Fibroblast of lung (primary cell): ENCODE measurements around the gene WTAP.

Experiments
- EZH2 ChIP-seq: IDR thresholded peaks from 2 replicates; pipeline ENCODE4 v1.5.1; 2012; ENCODE audit warnings: low read length, control low read depth, mild to moderate bottlenecking; ENCODE audit errors: missing control alignments
- TF ChIP-seq, protein P1 (sequence below), 2 donors: IDR thresholded peaks in 1 of 2; conservative IDR thresholded peaks in 1 of 2; 1 replicate in 1 of 2; 2 replicates in 1 of 2; pipeline ENCODE4 v1.5.1; 2011 to 2012; ENCODE audit warnings: low read length in 2 of 2, control low read depth in 1 of 2, inconsistent platforms in 1 of 2, low read depth in 1 of 2, mild to moderate bottlenecking in 1 of 2

DNA sequence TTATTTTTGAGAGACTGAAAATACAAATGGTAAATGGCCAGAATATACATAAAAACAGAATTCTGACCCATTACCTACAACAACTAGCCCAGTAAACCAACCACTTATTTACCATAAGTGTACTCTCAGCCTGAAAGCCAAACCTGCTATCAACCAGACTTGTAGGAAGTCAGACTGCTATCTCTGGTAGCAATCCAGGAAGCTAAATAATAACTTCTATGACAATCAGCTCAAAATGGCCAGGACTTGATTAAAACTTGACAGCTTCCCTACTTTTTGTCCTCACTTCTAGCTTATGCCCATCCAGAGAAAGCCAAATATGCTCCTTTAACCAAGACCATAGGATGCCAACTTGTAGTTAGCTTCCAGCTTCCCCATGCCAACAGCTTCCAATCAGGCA, 4.7 kb upstream of the WTAP start:
- TF ChIP-seq, protein P1, sequence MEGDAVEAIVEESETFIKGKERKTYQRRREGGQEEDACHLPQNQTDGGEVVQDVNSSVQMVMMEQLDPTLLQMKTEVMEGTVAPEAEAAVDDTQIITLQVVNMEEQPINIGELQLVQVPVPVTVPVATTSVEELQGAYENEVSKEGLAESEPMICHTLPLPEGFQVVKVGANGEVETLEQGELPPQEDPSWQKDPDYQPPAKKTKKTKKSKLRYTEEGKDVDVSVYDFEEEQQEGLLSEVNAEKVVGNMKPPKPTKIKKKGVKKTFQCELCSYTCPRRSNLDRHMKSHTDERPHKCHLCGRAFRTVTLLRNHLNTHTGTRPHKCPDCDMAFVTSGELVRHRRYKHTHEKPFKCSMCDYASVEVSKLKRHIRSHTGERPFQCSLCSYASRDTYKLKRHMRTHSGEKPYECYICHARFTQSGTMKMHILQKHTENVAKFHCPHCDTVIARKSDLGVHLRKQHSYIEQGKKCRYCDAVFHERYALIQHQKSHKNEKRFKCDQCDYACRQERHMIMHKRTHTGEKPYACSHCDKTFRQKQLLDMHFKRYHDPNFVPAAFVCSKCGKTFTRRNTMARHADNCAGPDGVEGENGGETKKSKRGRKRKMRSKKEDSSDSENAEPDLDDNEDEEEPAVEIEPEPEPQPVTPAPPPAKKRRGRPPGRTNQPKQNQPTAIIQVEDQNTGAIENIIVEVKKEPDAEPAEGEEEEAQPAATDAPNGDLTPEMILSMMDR (conservative IDR thresholded peaks at IDR 0.05 in 1 of 2, IDR thresholded peaks at IDR 0.05 in 1 of 2; ENCODE audit: low read depth in 1 of 2, low read length in 2 of 2) = no peak
- no peak for TF ChIP-seq EZH2
